ENCODE data around the gene GALNT18.

Gene GALNT18

DNA sequence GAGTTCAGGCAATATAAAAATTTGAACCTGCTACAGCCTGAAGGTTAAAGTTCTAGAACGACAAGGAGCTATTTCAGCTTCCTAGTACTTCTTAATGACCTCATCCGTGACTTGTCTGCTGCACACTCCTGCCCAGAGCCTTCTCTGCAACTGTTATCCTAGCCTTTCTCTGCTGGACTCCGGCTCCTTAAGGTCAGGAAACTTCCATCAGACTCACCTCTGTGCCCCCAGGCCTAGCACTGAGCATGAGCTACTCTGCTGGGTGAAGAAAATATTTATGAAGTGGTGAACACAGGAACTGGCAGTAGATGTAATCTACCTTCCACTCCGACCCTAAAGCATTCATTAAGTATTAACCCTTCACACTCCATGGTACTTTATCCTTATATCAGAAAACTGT lies 287.2 kb downstream of the GALNT18 start:
- no peak for DNase-seq

DNA sequence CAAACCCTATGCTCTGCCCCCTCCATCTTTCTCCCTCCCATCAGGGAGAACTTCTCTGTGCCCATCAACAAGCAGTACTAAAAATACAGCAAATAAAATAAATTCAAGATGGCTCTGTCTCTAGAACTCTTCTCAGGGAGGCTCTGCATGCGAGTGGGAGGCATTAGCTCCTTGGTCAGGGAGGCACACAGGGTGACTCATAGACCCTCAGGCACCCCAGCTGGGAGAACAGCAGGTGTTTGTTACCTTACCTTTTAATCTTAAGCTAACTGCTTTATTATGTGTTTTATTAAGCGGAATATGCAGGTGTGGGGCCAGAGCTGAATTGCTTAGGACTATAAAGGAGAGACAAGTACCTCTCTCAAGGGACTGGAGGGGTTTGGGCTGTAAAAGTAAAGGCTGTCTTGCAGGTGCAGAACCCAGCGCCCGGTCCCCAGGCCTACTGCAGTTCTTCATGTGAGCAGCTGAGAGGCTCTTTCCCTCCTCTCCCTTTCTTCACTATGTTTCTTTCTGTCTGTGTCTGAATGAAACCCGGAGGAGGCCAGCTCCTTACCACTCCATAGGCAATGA lies 289.6 kb downstream of the GALNT18 start:
- DNase-seq = no peak

DNA sequence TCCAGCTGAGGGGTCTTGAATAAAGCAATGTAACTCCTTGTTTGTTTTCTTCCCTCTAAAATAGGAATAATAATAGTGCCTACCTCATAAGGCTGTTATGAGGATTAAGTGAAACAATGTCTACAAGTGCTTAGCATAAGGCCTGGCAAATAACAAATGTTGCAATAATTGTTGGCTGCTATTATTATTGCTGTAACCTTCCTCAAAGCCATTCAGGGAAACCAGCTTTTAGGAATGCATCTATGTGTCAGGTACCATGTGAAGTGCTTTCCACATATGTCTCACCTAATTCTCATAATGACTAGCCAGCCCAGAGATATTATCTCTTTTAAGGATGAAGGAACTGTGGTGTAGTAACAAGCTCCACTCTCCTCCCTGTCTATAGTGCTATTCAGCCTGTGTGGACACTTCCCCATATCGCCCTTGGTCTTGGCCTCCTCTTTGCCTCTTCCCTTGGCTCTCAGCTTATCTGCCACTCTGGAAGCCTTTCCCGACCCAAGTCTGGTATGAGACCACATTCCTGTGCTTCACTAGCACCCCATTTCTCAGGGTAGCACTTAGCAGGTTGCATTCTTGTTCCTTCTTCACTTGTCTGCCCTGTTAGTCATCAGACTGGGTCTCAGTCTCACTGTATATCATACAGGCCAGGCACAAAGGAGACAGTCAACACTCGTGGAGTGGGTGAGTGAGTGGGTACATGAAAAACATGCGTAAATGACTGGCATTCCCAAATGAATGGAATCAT lies 292.6 kb downstream of the GALNT18 start:
- DNase-seq = no peak

DNA sequence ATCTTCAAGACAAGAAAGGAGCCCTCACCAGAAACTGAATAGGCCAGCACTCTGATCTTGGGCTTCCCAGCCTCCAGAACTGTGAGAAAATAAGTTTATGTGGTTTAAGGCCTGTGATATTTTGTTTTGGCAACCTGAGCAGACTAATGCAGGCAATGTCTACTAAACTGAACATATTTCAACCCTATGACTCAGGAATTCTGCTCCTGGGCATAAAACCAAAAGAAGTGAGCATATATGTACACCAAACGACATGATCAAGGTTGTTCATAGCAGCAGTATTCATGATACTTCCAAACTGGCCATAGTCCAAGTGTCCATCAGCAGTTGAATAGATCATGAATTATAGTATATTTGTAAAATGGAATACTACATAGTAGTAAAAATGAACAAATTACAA lies 297.7 kb downstream of the GALNT18 start:
- DNase-seq = no peak

DNA sequence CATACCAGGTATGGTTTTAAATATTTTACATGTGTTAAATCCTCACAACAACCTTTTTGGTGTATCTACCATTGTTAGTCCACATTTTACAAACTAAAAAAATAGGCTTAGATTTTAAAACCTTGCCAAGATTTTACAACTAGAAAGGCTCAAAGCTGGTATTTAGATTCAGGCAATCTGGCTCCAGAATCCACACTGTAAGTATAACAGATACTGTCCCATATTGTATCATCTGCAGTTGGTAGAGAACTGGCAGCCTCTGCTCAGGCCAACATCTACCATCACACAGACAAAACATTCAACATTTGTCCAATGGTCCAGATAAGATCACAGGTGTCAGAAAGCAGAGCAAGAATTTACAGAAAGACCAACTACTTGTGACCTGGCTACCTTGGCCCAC lies 299.7 kb downstream of the GALNT18 start:
- no peak for DNase-seq

DNA sequence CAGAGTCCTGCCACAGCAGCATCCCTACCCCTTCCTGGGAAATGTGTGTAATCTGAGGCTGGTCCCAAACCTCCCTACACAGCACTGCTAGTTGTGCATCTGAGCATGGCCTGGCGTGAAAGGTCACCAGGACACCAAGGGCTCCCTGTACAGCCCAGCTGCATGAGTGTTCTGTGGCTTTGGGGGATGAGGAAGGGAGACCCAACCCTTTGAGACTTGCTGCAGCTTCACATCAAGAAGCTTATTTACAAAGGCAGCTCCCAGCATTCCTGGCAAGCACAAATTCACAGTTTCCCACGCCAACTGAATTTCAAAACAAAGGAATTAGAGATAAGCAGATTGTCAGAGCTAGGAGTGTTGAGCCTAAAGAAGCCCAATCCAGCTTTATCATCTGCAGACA lies 301.0 kb downstream of the GALNT18 start:
- no peak for DNase-seq

DNA sequence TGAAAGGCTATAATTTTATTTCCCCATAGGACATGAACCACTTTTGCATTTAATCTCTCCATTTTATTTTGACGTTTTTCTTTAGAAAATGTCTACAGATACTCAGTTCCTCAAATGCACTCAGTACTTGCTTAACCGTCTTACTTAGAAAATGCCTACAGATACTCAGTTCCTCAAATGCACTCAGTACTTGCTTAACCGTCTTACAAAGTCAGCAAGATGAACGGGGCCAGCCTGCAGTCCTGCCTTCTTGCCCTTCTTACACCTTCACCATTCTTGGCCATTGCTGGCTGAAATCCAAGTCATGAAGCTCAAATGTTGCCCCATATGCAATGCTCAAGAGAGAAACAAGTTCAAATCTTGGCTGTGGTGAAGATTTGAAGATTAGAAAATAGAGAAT lies 302.8 kb downstream of the GALNT18 start:
- no peak for DNase-seq

DNA sequence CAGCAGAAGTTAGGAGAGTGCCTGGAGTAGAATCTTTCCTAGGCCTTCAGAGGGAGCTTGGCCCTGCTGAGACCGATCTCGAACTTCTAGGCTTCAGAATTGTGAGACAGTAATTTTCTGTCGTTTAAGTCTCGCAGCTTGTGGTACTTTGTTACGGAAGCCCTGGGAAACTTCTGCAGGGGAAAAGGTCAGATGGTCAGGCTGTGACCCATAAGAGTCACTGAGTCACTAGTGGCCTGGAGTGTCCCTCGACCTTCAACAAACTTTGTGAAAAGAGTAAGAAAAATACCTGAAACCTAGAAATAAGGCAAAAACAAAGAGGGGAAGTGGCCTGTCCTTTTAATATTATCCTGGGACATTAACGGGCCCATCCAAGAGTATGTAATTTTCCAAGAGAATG lies 303.3 kb downstream of the GALNT18 start:
- no peak for DNase-seq

DNA sequence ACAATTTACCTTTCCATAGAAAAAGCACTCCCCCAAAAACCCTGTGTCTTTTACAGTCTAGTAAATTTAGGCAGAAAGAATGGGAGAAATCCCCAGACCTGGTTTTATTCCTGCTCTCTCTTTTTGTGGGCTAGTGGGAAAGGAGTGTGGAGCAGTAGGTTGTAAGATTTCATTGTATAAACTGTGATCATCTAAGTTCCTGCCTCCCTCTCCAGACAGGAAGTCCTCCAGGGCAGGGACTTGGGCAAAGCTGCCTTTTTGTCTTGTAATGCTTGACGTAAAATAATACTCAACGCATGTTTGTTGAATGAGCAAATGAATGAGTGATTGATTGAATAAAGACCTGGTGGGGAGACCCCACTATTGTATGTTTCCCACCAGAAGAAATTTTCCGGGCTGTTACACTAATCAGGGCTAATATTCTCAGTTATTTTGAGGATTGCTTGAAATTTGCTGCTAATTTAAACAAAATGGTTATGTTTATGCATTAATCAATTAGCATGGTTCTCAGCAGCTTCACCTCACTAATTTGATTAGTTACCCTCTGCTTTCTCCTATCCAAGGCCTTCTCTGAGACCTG lies 305.1 kb downstream of the GALNT18 start:
- no peak for DNase-seq

DNA sequence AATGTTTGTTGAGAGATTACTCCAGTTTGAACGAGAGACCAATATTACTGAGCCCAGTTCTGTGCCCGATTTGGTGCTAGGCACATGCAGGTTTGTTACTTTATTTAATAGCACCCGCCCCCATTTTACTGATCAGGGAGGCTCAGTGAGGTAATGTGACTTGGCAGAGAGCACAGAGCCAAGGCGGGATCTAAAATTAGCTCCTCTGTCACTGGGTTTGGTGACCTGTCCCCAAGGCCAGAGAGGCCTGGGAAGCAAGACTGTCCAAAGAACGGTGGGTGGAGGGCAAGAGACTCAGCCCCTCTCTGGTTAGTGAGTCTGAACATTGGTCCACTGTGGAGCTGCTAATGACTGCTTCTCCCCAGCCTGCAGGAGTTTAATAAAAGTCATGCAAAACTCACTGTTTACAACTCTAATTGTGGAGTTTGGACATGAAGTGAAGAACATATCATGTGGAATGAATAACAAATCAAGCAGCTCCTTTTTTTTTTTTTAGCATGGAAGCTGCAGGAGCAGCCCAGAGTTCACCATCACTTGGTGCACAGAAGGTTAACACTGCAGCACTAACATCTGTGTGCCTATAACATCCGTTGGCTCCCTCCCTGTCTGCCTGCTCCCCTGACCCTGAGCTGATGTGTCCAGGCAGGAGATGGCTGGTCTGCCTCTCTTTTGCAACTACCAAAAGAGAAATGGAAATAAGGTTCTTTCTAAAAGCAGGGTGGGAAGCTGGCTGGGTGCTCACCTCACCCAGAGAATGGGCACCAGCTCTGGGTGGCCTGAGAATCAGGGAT lies 307.7 kb downstream of the GALNT18 start:
- DNase-seq = no peak

DNA sequence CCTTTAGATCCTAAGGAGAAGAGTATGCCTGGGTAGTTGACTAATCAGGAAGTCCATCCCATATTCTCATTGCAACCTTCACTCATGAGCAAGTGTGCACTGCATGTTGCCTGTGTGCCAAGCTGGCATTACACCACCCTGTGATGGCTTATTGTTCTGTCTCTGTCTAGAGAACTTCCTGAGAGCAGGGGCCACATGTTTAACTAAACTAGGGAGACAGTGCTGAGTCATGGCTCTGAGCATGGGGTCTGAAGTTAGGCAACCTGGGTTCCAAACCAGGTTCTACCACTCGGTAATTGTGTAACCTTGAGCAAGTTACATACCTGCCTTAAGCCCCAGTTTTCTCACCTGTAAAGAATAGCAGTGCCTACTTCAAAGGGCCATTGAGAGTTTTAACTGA lies 308.4 kb downstream of the GALNT18 start:
- no peak for DNase-seq

DNA sequence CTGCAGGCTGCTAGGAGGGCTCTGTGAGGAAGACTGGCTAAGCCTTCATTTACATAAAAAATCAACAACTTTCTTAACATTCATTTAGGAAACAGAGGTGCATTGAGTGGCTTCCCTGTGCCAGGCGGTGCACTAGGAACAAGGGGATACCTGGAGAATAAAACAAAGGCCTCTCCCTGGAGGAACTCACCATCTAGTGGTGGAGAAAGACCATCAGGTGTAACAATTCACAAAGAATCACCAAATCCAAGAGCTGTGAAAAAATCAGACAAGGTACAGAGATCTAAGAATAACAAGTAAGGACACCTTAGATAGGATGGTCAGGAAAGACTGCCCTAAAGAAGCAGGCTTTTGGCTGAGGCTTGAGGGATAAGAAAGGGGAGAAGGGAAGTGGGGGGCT lies 309.1 kb downstream of the GALNT18 start:
- no peak for DNase-seq

DNA sequence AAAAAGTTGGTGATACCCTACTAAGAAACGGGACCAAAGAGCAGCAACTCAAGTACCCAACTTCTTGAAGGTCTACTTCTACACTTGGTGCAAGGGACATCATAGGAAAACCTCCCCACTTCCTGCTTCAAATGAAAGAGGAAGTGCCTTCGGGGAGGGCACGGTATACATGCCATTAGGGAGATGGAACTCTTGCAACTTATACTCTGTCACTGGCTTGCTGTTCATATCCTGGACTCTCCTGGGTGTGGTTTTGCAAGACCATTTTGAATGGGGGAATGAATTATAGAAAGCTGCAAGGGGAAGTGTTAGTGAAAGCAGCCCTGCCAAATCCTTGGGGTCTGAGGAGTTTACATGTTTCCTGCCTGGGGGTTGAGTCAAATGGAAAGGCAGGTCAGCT lies 310.6 kb downstream of the GALNT18 start:
- DNase-seq = peak; percentile 3

DNA sequence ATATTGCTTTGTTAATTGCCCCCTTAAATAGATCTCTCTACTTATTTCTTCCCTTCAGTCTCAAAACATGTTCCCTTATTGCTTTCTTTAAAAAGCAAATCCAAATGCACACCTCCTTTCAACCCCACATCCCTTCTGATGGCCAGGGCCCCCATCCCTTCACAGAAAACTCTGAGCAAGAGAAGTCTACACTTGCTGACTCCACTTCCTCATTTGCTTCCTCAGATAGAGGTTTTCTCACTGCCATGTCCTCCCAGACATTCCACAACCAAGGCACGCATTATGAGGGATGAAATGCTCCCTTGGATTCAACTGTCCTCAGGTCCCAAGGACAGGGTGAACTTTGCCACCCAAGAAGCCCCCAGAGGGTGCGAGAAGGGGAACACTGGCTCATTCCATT lies 311.9 kb downstream of the GALNT18 start:
- no peak for DNase-seq

DNA sequence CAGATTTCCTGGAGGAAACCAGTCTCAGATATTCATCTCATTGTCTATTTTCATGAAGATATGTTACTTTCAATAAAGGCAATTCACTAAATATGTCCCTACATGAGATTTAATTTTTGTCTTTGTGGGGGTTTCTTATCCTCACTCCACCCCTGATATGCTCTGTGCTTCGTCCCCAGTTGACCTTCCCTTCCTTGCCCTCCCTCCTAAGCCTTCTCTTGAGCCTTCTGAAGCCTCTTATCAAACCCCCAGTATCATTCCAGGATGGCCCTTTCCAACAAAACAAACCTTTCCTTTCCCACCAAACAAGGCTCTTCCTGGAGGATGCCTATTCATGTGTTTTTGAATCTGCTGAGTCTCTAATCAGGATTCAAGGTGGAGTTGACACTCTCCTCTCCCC lies 313.6 kb downstream of the GALNT18 start:
- DNase-seq = no peak

DNA sequence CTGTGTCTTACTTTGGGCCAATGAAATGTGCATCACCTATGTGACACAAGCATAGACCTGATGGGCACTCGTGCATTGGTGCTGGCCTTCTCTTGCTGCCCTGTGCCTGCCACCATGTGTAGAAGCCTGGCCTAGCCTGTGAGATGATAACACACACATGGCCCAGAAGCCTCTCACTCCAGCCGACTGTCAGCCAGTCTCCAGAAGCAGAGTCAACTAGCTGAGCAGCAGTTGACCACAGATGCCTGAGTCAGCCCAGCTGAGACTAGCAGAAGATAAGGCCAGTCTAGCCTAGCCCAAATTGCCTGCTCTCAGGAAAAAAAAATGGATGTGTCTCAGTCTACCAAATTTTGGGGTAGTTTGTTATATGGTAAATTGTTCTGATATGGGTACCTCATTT lies 314.9 kb downstream of the GALNT18 start:
- no peak for DNase-seq

DNA sequence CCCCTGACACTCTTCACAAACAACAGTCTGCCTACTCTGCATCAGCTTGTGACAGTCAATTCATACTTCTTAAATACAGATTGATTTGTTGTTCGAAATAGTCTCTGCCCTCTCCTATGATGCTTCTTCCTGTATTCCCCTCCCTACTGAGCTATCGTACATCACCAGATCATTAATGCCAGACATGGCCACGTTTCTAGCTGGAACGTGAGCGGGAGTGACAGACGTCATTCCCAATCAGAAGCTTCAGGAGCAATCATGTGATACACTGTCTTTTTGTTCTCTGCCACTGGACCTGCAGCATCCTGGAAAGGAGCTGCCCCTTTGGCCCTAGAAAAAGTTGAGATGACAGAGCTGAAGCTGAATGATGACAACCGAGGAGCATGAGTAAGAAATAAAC lies 317.3 kb downstream of the GALNT18 start:
- DNase-seq = no peak

DNA sequence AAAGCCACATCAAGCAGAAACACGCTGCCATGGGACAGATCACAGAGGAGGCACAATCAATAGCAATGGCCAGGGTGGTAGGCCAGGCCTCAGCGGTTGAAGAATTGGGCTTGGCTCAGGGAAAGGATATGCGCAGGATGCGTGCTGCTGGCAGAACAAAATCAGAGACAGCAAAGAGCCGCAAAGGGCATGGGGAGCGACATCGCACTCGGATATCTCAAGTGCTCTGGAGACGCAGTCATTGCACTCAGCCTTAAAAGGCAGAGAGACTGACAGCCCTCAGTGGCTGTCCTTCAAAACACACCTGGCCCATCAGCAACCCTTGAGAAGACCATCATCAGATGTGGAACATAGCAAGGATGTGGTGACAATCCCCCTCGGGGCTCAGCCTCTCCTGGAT lies 319.2 kb downstream of the GALNT18 start:
- DNase-seq = no peak

DNA sequence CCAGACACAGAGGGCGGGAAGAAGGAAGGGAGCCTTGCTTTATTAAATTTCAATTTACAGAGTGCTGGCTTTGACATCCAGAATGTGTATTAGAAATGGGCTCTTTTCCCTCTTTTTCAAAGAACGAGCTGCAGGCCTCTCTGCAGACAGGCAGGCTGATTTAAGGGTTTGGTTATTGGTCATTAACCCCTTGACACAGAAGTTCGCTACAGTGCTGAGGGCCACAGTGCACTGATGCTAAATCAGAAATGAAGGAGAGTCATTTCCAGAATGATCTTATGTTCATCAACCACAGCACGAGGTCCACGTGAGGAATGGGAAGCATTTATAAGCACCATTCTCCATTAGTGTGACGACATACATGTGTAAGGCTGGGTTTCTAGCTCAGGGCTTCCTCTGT lies 320.6 kb downstream of the GALNT18 start:
- no peak for DNase-seq

DNA sequence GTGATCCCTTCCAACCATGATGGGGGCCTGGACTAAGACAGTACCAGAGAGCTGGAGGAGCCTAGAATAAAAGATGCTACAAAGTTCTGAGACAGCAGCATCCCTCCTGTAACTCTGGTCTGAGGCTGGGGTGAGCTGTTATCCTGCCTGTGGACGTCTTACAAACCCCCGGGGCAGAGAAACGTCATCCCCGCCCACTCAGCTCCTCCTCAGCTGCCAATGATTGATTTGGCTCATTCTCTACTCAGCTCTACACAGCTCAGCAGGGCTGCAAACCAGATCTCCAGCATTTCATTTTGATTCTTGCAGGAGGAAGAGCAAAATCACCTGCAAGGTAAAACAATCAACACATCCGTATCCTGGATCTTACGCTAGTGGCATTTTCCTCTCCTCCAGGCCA lies 324.2 kb downstream of the GALNT18 start:
- no peak for DNase-seq

DNA sequence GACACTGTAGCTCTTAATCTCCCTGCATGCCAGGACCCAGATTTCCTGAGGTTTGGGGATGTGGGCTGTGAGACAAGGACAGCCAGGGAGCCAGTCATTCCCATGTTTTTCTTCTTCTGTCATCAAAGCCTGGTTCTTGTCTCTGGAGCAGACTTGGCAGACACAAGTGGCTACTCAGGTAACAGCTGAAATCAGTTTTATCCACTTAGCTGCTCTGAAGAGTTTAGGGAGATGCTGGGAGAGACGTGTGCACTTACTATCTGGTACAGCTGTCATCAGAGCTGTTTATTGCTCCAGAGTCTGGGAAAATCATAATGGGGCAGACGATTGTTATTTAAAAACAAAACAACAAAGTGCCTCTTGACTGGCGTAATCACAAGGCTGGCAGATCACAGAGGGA lies 325.4 kb downstream of the GALNT18 start:
- DNase-seq = no peak

DNA sequence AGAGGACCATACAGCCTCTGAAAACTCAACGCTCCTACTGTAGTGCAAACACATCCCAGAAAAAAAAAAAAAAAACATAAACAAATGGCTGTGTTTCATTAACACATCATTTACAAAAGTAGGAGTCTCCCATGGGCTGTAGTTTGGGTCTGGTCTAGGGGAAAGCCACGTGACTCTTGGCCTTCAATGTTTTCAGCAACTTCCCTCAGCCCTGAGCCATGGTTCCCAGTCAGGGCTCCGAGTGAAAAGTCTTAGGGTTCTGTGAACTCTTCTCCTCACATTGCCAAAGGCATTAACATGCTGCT lies 327.3 kb downstream of the GALNT18 start:
- DNase-seq = no peak

DNA sequence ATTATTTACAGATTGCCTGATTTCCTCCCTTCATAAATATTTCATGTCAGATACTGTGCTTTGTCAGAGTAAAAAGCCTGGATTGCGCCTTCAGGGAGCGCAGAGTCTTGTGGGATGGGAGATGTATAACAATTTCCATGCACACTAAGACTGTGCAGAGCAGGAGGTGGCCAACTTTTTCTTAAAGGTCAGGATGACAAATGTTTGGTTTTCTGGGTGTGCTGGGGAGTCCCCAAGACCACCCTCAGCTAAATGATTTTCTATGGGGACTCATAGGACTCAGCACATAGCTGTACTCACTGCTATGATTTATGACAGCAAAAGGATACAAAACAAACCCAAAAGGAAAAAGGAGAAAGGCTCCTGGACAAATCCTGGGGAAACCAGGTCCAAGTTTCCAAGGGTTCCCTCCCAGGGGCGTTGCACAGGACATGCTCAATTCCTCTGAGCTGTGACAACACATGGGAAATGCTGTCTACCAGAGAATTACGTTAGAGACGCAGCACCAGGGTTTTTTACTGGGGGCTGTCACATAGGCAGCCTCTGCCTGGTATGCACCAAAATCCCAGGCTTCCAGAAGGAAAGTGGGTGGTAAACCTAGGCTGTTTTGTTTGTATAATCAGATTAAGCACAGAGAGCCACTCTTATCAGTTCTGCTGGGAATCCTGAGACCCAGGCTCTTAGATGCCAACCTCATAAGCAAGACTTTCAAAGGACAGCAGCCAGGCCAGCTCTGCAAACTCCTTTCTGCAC lies 327.8 kb downstream of the GALNT18 start:
- no peak for DNase-seq

Measured in activated CD4-positive, alpha-beta T cell treated with anti-CD3 and anti-CD28 coated beads, Interleukin-2, Interleukin-6, amounts not matched to agents 100 ng/mL and 50 ng/mL, durations not matched to agents 16 hours and 8 hours (primary cell).